IMR-90 (cell line): Measurements from ENCODE around the gene BPI. TPM values are rescaled to one million over a fixed set of nuclear protein-coding genes. Genes with fewer than 3 reads are reported as not detected.

Experiments
- ATAC-seq: fragments of 200-7000 bp; cut with Tn5 transposase; 2 replicates; pipeline ENCODE4 v1.9.1; 2020; ENCODE audit warnings: low read depth, mild to moderate bottlenecking, moderate library complexity
- BruUV-seq: library from RNA; stranded (reverse); fragments of 400-500 nt; replicated peaks from 2 replicates; lab custom pipeline; 2021; lab: Mats Ljungman, UMichigan
- CTCF ChIA-PET: fragments of 300-600 bp; formaldehyde crosslinking; extraction: SDS; loops from one replicate; lab custom pipeline; 2021; ENCODE audit warnings: antibody characterized with exemption; lab: Yijun Ruan, JAX
- POLR2A ChIA-PET: fragments of 300-600 bp; sonication (Branson Sonifier 250); formaldehyde crosslinking; loops from one replicate; lab custom pipeline; 2022; ENCODE audit warnings: antibody characterized with exemption; ENCODE audit not compliant: unreplicated experiment; lab: Charles Lee
- DNase-seq: peaks from one replicate; pipeline ENCODE4 v3.0.0; 2013
- H2AFZ ChIP-seq: replicated peaks from 2 replicates; pipeline ENCODE3; 2013; ENCODE audit warnings: low read length, mild to moderate bottlenecking; ENCODE audit not compliant: poor library complexity
- H2AK5ac ChIP-seq: 2 replicates; pipeline ENCODE4 v1.6.1; 2013; ENCODE audit warnings: low read depth, low read length, inconsistent platforms
- H2AK9ac ChIP-seq: replicated peaks from 2 replicates; pipeline ENCODE3; 2013; ENCODE audit warnings: mild to moderate bottlenecking, low read depth, low read length, moderate library complexity; ENCODE audit not compliant: poor library complexity
- H2BK120ac ChIP-seq: 2 replicates; pipeline ENCODE4 v1.6.1; 2013; ENCODE audit warnings: low read depth, low read length, inconsistent platforms
- H2BK15ac ChIP-seq: 3 replicates; pipeline ENCODE4 v1.6.1; 2013; ENCODE audit warnings: low read depth, low read length, inconsistent platforms
- H2BK20ac ChIP-seq: 2 replicates; pipeline ENCODE4 v1.6.1; 2013; ENCODE audit warnings: low read depth, mild to moderate bottlenecking, inconsistent platforms, low read length, moderate library complexity
- H2BK5ac ChIP-seq: 2 replicates; pipeline ENCODE4 v1.6.1; 2013; ENCODE audit warnings: mild to moderate bottlenecking, low read depth, low read length, inconsistent platforms; ENCODE audit not compliant: poor library complexity, severe bottlenecking
- H3K14ac ChIP-seq: replicated peaks from 2 replicates; pipeline ENCODE4 v1.6.1; 2013; ENCODE audit warnings: low read depth, low read length, inconsistent platforms
- H3K18ac ChIP-seq: 2 replicates; pipeline ENCODE4 v1.6.1; 2013; ENCODE audit warnings: low read depth, low read length, control low read depth
- H3K23ac ChIP-seq: 2 replicates; pipeline ENCODE4 v1.6.1; 2013; ENCODE audit warnings: low read depth, low read length, inconsistent platforms
- H3K27ac ChIP-seq: 2 replicates; pipeline ENCODE4 v1.5.1; 2013; ENCODE audit warnings: mild to moderate bottlenecking, control low read depth, low read length; ENCODE audit not compliant: insufficient read depth
- H3K27me3 ChIP-seq: 2 replicates; pipeline ENCODE4 v1.6.1; 2013; ENCODE audit warnings: low read length; ENCODE audit not compliant: control insufficient read depth, insufficient read depth
- H3K36me3 ChIP-seq: 2 replicates; pipeline ENCODE4 v1.6.1; 2013; ENCODE audit warnings: low read length, mixed read lengths; ENCODE audit not compliant: control insufficient read depth, insufficient read depth
- H3K4ac ChIP-seq: 2 replicates; pipeline ENCODE4 v1.6.1; 2013; ENCODE audit warnings: low read depth, low read length, inconsistent platforms
- H3K4me1 ChIP-seq: 2 replicates; pipeline ENCODE4 v1.6.1; 2013; ENCODE audit warnings: low read length, mixed read lengths; ENCODE audit not compliant: control insufficient read depth, insufficient read depth
- H3K4me2 ChIP-seq: 2 replicates; pipeline ENCODE4 v1.6.1; 2013; ENCODE audit warnings: low read depth, mild to moderate bottlenecking, control low read depth, low read length, moderate library complexity
- H3K4me3 ChIP-seq: 2 replicates; pipeline ENCODE4 v1.5.1; 2013; ENCODE audit warnings: low read depth, mild to moderate bottlenecking, control low read depth, low read length, moderate library complexity; ENCODE audit not compliant: insufficient read depth
- H3K56ac ChIP-seq: 2 replicates; pipeline ENCODE4 v1.6.1; 2013; ENCODE audit warnings: low read length, inconsistent platforms; ENCODE audit not compliant: insufficient read depth; ENCODE audit errors: extremely low read depth
- H3K79me1 ChIP-seq, 2 experiments: 2 replicates each; pipeline ENCODE4 v1.6.1; 2013; ENCODE audit warnings: low read length in 2 of 2, inconsistent platforms in 1 of 2, low read depth in 1 of 2
- H3K9ac ChIP-seq: 2 replicates; pipeline ENCODE4 v1.6.1; 2013; ENCODE audit warnings: low read depth, low read length, control low read depth
- H3K9me1 ChIP-seq: 2 replicates; pipeline ENCODE4 v1.6.1; 2013; ENCODE audit warnings: low read length, inconsistent platforms; ENCODE audit not compliant: insufficient read depth
- H3K9me3 ChIP-seq: 2 replicates; pipeline ENCODE4 v1.6.1; 2013; ENCODE audit warnings: low read length; ENCODE audit not compliant: control insufficient read depth, insufficient read depth
- H4K20me1 ChIP-seq: 2 replicates; pipeline ENCODE4 v1.6.1; 2013; ENCODE audit warnings: low read length, inconsistent platforms; ENCODE audit not compliant: insufficient read depth
- H4K5ac ChIP-seq: 2 replicates; pipeline ENCODE4 v1.6.1; 2013; ENCODE audit warnings: mild to moderate bottlenecking, low read depth, low read length, control low read depth
- H4K8ac ChIP-seq, 2 experiments: 2 replicates each; pipeline ENCODE4 v1.6.1; 2013; ENCODE audit warnings: low read depth in 2 of 2, low read length in 2 of 2, control low read depth in 1 of 2, inconsistent platforms in 1 of 2
- H4K91ac ChIP-seq: 2 replicates; pipeline ENCODE4 v1.6.1; 2013; ENCODE audit warnings: low read depth, low read length, inconsistent platforms; ENCODE audit not compliant: insufficient read depth
- BHLHE40 ChIP-seq: fragments of 150-350 bp; IDR thresholded peaks from 2 replicates; pipeline ENCODE4 v1.6.1; 2016; ENCODE audit warnings: mild to moderate bottlenecking, low read depth, low read length
- CEBPB ChIP-seq: IDR thresholded peaks from 2 replicates; pipeline ENCODE4 v1.6.1; 2012; ENCODE audit warnings: low read depth, low read length, improper control_type of control experiment
- CHD1 ChIP-seq: IDR thresholded peaks from 2 replicates; pipeline ENCODE4 v1.6.1; 2012; ENCODE audit warnings: low read depth, low read length, improper control_type of control experiment
- CTCF ChIP-seq: conservative IDR thresholded peaks from 2 replicates; pipeline ENCODE4 v1.5.1; 2012; ENCODE audit warnings: mild to moderate bottlenecking, low read depth, low read length, improper control_type of control experiment
- ELK1 ChIP-seq: fragments of 150-350 bp; IDR thresholded peaks from 2 replicates; pipeline ENCODE4 v1.6.1; 2016; ENCODE audit warnings: low read depth, mild to moderate bottlenecking, low read length, moderate library complexity, borderline replicate concordance
- FOS ChIP-seq: fragments of 150-350 bp; IDR thresholded peaks from 2 replicates; pipeline ENCODE4 v1.6.1; 2016; ENCODE audit warnings: low read depth, low read length
- MAFK ChIP-seq: IDR thresholded peaks from 2 replicates; pipeline ENCODE4 v1.6.1; 2012; ENCODE audit warnings: low read depth, low read length, improper control_type of control experiment
- MAZ ChIP-seq: IDR thresholded peaks from 2 replicates; pipeline ENCODE4 v1.6.1; 2012; ENCODE audit warnings: low read depth, mild to moderate bottlenecking, low read length, improper control_type of control experiment, moderate library complexity, borderline replicate concordance
- MXI1 ChIP-seq: IDR thresholded peaks from 2 replicates; pipeline ENCODE4 v1.6.1; 2012; ENCODE audit warnings: low read depth, mild to moderate bottlenecking, low read length, moderate library complexity, borderline replicate concordance
- NFE2L2 ChIP-seq: fragments of 150-350 bp; IDR thresholded peaks from 2 replicates; pipeline ENCODE4 v1.6.1; 2016; ENCODE audit warnings: low read depth, mild to moderate bottlenecking, low read length
- POLR2A ChIP-seq: IDR thresholded peaks from 2 replicates; pipeline ENCODE4 v1.6.1; 2012; ENCODE audit warnings: mild to moderate bottlenecking, low read depth, low read length
- RAD21 ChIP-seq: IDR thresholded peaks from 2 replicates; pipeline ENCODE4 v1.6.1; 2012; ENCODE audit warnings: low read length, improper control_type of control experiment
- RCOR1 ChIP-seq: IDR thresholded peaks from 2 replicates; pipeline ENCODE4 v1.6.1; 2012; ENCODE audit warnings: mild to moderate bottlenecking, low read length, improper control_type of control experiment; ENCODE audit not compliant: insufficient replicate concordance
- RFX5 ChIP-seq: IDR thresholded peaks from 2 replicates; pipeline ENCODE4 v1.8.0; 2012; ENCODE audit warnings: low read depth, mild to moderate bottlenecking, low read length, moderate library complexity
- SMC3 ChIP-seq: fragments of 150-350 bp; IDR thresholded peaks from 2 replicates; pipeline ENCODE4 v1.6.1; 2016; ENCODE audit warnings: low read depth, mild to moderate bottlenecking, antibody characterized with exemption, low read length, moderate library complexity
- USF2 ChIP-seq: fragments of 150-350 bp; IDR thresholded peaks from 2 replicates; pipeline ENCODE4 v1.6.1; 2017; ENCODE audit warnings: mild to moderate bottlenecking, antibody characterized with exemption, low read length, low read depth
- WGBS, 2 experiments: methylation state at CpG; one replicate each; pipeline versions ENCODE4 v1.1.5 to v1.1.7; 2013; ENCODE audit warnings: missing lambda C conversion rate in 2 of 2; ENCODE audit not compliant: insufficient read length in 1 of 2; ENCODE audit errors: extremely low coverage in 2 of 2; 5-methylcytosine and 5-hydroxymethylcytosine counted together
- dilution Hi-C: fragments of 300-500 bp; cut with HindIII; formaldehyde crosslinking; loops from one replicate; pipeline ENCODE4 v1.14.3; 2018; ENCODE audit warnings: low sequenced_read_pairs; ENCODE audit not compliant: unreplicated experiment
- in situ Hi-C: fragments of 300-500 bp; cut with MboI; formaldehyde crosslinking; loops from 3 replicates; pipeline ENCODE4 v1.14.3; 2019; ENCODE audit warnings: low sequenced_read_pairs, inconsistent platforms, mixed read lengths
- intact Hi-C: fragments of 100-400 bp; cut with micrococcal nuclease; formaldehyde crosslinking; loops from 2 replicates; pipeline ENCODE4 v1.10.0; 2022
- polyA plus RNA-seq, 3 experiments: library from polyadenylated mRNA; depleted of rRNA; stranded (reverse); fragments of >200 nt; gene quantifications; 2 replicates each; pipeline ENCODE4 v1.2.3, GENCODE V29; 2012; ENCODE audit warnings: low replicate concordance in 1 of 3
- total RNA-seq: library from RNA; depleted of rRNA; stranded (reverse); fragments of >200 nt; gene quantifications from 2 replicates; pipeline ENCODE4 v1.2.3, GENCODE V29; 2012

BPI gene
- total and polyA plus RNA-seq, 2 of the 4 experiments (the other 2 are of a cell fraction), result 0.05 TPM; not detected in 1

- dilution Hi-C loops (no loop called here), intact Hi-C loops (no loop called here), in situ Hi-C loops (no loop called here)
- H2BK20ac ChIP-seq, result no peak overlapping the region
- H3K14ac ChIP-seq, result no peak overlapping the region
- no peak overlapping the region for H4K8ac ChIP-seq
- no peak overlapping the region for H3K4me2 ChIP-seq
- ATAC-seq (no peak), DNase-seq (no peak)
- no peak overlapping the region for H3K4ac ChIP-seq
- H4K91ac ChIP-seq, result no peak overlapping the region
- peaks cover 22% of the 10 kb centered on the region for H3K27me3 ChIP-seq
- H3K4me1 ChIP-seq, result peaks cover 2% of the 10 kb centered on the region; the same call in 1 of the 2 replicates
- peaks cover 6% of the 10 kb centered on the region for H3K9me3 ChIP-seq
- no CpG with 5 or more reads among the region's 3 CpGs for WGBS, 2 experiments
- no peak overlapping the region; the same call in 1 of the 2 replicates for H3K23ac ChIP-seq
- no peak overlapping the region for H3K27ac ChIP-seq
- CTCF ChIA-PET, result no interaction called here
- no peak for TF ChIP-seq CTCF
- TF ChIP-seq RAD21, result no peak
- no peak for TF ChIP-seq SMC3
- no peak for TF ChIP-seq MAZ
- no peak for TF ChIP-seq POLR2A
- TF ChIP-seq MXI1, result no peak
- TF ChIP-seq CEBPB, result no peak
- no peak for TF ChIP-seq FOS
- no peak for TF ChIP-seq RCOR1
- no peak for TF ChIP-seq RFX5
- TF ChIP-seq USF2, result no peak
- no peak for TF ChIP-seq BHLHE40
- TF ChIP-seq ELK1, result no peak
- TF ChIP-seq NFE2L2, result no peak
- TF ChIP-seq MAFK, result no peak
- TF ChIP-seq CHD1, result no peak
- H2AK9ac ChIP-seq, result no peak overlapping the region
- POLR2A ChIA-PET, result no interaction called here
- H3K56ac ChIP-seq, result no peak overlapping the region
- H3K18ac ChIP-seq, result no peak overlapping the region
- H3K9me1 ChIP-seq, result peaks cover 5% of the 10 kb centered on the region; the same call in 1 of the 2 replicates
- H4K5ac ChIP-seq, result no peak overlapping the region
- H3K4me3 ChIP-seq, result no peak overlapping the region
- no TSS peak for BruUV-seq
- H2BK5ac ChIP-seq, result no peak overlapping the region
- no peak overlapping the region for H2BK120ac ChIP-seq
- no peaks in the 10 kb centered on the region for H4K20me1 ChIP-seq
- H3K9ac ChIP-seq, result no peak overlapping the region
- no peak overlapping the region for H2AK5ac ChIP-seq
- H2AFZ ChIP-seq, result no peak overlapping the region
- no peaks in the 10 kb centered on the region for H3K36me3 ChIP-seq
- no peak overlapping the region for H2BK15ac ChIP-seq
- H3K79me1 ChIP-seq, result no peaks in the 10 kb centered on the region
Measured at GRCh38 chr20:38339997-38340396, 36.0 kb downstream of the BPI start.
